ENCODE measurements around the gene SSH2. TPM values are rescaled to one million over a fixed set of nuclear protein-coding genes. Genes with fewer than 3 reads are reported as not detected.

SSH2 gene
- polyA plus RNA-seq, 1 experiment = 24.1 TPM

DNA sequence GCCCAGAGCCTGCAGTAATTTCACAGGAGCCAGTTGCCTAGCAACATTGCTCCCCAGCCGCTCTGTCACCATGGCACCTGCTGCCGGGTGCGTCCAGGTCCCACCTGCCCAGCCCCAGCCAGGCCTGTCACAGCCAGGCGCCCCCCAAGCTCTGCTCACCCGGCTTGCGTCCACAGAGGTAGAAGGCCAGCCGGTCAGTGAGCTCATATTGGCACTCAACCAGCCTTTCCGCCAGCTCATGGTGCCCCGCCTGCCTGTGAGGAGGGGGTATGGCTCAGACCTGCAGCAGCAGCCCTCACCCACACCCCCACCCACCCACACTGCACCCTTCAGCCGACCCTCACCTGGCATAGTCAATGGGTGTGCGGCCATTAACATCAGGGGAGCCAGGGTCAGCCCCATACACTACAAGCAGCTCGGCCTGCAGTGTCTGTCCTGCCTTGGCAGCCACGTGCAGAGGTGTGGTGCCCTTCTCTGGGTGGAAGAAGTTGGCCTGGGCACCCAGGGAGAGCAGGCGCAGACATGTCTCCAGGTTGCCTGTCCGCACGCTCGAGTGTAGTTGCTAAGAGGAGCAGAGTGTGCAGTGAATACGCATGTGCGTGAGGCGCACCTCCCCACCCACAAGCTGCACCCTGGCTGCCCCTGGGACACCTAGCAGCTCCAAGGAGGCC lies 348.3 kb downstream of the SSH2 start:
- ChIA-PET CTCF (interaction anchor here (0.9 to 4.6 kb wide), 13 partner anchors 9 to 514 kb away, joined by 3 to 36 read pairs (median 7); partner anchors contain the start of genes ANKRD13B and TP53I13), POLR2A (no interaction called here)
- no peak overlapping the region for H3K4me3 ChIP-seq (ENCODE audit: low read depth, low read length)
- TF ChIP-seq, protein P1, sequence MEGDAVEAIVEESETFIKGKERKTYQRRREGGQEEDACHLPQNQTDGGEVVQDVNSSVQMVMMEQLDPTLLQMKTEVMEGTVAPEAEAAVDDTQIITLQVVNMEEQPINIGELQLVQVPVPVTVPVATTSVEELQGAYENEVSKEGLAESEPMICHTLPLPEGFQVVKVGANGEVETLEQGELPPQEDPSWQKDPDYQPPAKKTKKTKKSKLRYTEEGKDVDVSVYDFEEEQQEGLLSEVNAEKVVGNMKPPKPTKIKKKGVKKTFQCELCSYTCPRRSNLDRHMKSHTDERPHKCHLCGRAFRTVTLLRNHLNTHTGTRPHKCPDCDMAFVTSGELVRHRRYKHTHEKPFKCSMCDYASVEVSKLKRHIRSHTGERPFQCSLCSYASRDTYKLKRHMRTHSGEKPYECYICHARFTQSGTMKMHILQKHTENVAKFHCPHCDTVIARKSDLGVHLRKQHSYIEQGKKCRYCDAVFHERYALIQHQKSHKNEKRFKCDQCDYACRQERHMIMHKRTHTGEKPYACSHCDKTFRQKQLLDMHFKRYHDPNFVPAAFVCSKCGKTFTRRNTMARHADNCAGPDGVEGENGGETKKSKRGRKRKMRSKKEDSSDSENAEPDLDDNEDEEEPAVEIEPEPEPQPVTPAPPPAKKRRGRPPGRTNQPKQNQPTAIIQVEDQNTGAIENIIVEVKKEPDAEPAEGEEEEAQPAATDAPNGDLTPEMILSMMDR (IDR thresholded peaks at IDR 0.05; ENCODE audit: low read depth, low read length) = no peak
- H3K27me3 ChIP-seq (ENCODE audit: control insufficient read depth, insufficient read depth, low read length) = no peaks in the 10 kb centered on the region
- peaks cover 3% of the 10 kb centered on the region; the same call in 1 of the 2 replicates for H3K9me3 ChIP-seq (ENCODE audit: control insufficient read depth, insufficient read depth, low read length)
- no peak for DNase-seq (ENCODE audit: low read depth, low spot score)
- H3K27ac ChIP-seq (ENCODE audit: low read depth, low read length) = no peak overlapping the region

DNA sequence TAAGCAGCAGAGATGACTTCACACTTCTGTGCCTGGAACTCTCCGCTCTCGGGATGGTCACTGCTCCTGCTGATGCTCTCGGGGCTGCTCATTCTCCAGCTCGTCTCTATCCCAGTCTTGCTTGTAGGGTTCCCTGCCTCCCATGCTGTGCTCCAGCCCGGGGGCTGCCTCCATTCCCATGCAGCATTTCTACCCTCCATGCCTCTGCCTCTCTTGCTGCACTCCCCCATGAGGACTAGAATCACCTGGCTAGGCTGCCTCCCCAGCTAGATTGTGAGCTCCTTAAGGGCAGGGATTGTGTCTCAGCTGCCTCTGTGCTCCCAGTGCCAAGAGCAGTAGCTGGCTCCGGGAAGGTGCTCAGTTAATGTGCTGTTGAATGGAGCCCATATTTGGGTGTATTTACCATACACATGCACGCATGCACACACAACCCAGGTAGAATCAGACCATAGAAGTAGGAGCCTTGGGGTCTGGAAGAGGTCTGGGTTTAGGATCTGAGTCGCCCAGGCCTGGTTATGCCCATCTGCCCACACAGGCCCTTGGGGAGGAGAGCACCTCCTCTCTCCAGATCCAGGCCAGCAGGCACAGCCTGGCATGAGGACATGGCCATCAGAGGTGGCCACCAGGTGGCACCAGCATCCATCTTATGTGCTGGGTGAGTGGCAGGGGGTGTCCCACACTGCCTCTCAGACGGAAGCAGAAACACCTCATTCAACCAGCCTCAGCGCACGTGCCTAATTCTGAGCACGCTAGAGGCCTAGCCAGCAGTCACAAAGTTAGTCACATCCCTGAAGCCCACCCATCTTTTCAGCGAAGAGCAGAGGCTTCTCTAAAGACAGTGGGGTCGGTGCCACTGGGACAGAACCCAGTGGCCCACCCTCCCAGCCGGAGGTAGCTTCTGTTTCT lies 349.9 kb downstream of the SSH2 start:
- Histone ChIP-seq H3K9me3 (ENCODE audit: control insufficient read depth, insufficient read depth, low read length) (peaks cover 3% of the 10 kb centered on the region; the same call in 1 of the 2 replicates), H3K4me3 (ENCODE audit: low read depth, low read length) (no peak overlapping the region), H3K27ac (ENCODE audit: low read depth, low read length) (no peak overlapping the region), H3K27me3 (ENCODE audit: control insufficient read depth, insufficient read depth, low read length) (no peaks in the 10 kb centered on the region)
- DNase-seq (ENCODE audit: low read depth, low spot score) = no peak
- ChIA-PET CTCF (interaction anchor here (0.6 to 4.6 kb wide), 25 partner anchors 8 to 513 kb away, joined by 3 to 36 read pairs (median 5); partner anchors contain the start of gene ANKRD13B), POLR2A (interaction anchor here (0.7 kb wide), 2 partner anchors 60 to 339 kb away, joined by 3 to 6 read pairs; no protein-coding TSS in a partner anchor)
- TF ChIP-seq, protein P1 (IDR thresholded peaks at IDR 0.05; ENCODE audit: low read depth, low read length) = peak; percentile 79

- CTCF ChIA-PET = interaction anchor here (0.6 to 4.6 kb wide), 8 partner anchors 13 to 515 kb away, joined by 3 to 36 read pairs (median 8); partner anchors contain the start of gene ANKRD13B
- Histone ChIP-seq H3K9me3 (ENCODE audit: control insufficient read depth, insufficient read depth, low read length) (peaks cover 3% of the 10 kb centered on the region; the same call in 1 of the 2 replicates), H3K4me3 (ENCODE audit: low read depth, low read length) (no peak overlapping the region), H3K27me3 (ENCODE audit: control insufficient read depth, insufficient read depth, low read length) (no peaks in the 10 kb centered on the region), H3K27ac (ENCODE audit: low read depth, low read length) (no peak overlapping the region)
- no peak for DNase-seq (ENCODE audit: low read depth, low spot score)
- TF ChIP-seq, protein P1 (IDR thresholded peaks at IDR 0.05; ENCODE audit: low read depth, low read length) = no peak
- POLR2A ChIA-PET = no interaction called here
Measured at GRCh38 chr17:29578626-29579485, 351.2 kb downstream of the SSH2 start.

DNA sequence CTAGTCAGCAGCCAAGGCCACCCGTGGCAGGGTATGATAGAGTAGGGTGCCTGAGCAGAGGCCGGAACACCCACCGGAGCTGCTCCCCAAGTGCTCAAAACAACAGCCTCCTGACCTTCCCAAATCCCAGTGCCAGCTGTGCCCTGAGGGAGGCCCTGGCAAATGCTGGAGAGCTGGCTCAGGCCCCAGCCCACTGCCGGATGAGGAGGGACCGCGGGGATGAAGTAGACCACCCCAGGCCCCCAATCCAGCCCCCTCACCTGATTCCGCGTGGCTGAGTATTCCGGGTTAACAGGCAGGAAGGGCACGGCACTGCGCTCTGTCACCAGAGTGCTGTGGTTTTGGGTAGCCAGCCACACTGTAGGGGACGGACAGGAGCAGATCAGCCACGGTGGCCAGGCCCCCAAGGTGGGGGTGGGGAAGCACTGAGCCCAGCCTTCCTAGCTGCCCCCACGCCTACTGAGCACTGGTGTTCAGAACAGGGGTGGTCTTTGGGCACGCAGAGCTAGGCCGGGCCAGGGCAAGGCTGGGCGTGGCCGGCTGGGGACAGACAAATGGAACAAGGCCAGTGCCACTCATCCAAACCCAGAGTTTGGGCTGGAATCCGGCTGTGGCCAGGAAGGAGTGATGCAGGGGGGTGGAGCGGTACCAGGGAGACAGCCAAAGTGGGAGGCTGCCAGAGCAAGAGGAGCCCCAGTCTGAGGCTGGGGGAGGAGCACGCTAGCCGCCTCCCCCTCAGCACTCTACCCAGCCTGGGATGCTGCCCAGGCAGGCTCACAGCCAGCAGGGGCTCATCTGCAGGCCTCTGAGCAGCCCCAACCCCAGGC lies 352.4 kb downstream of the SSH2 start:
- Histone ChIP-seq H3K9me3 (ENCODE audit: control insufficient read depth, insufficient read depth, low read length) (no peaks in the 10 kb centered on the region; the same call in 1 of the 2 replicates), H3K27me3 (ENCODE audit: control insufficient read depth, insufficient read depth, low read length) (no peaks in the 10 kb centered on the region), H3K27ac (ENCODE audit: low read depth, low read length) (no peak overlapping the region), H3K4me3 (ENCODE audit: low read depth, low read length) (no peak overlapping the region)
- TF ChIP-seq, protein P1 (IDR thresholded peaks at IDR 0.05; ENCODE audit: low read depth, low read length) = no peak
- CTCF ChIA-PET = interaction anchor here (1.6 to 4.6 kb wide), 2 partner anchors 40 to 208 kb away, joined by 10 to 21 read pairs; no protein-coding TSS in a partner anchor
- POLR2A ChIA-PET = no interaction called here
- no peak for DNase-seq (ENCODE audit: low read depth, low spot score)

All from AG04450 (cell line).